Measurements from ENCODE around the gene ZNF554. TPM values are rescaled to one million over a fixed set of nuclear protein-coding genes. Genes with fewer than 3 reads are reported as not detected.

ZNF554 gene
- total and polyA plus RNA-seq, 2 of the 8 experiments (the other 6 are each of a cell fraction or from before 2014, with no cell fraction given), result 1.8 to 5.7 TPM

- TF ChIP-seq CHD7 (IDR thresholded peaks at IDR 0.05; ENCODE audit: insufficient replicate concordance, low read length), result no peak
- no peak for TF ChIP-seq USF2 (IDR thresholded peaks at IDR 0.05; ENCODE audit: low read length)
- TF ChIP-seq SRF (IDR thresholded peaks at IDR 0.05; ENCODE audit: low read depth, low read length), result no peak
- TF ChIP-seq CBX8 (IDR thresholded peaks at IDR 0.05; ENCODE audit: borderline replicate concordance, low read depth, low read length), result no peak
- no peak for TF ChIP-seq POLR2A (IDR thresholded peaks at IDR 0.05; ENCODE audit: control extremely low read depth in 1 of 2, low read depth in 2 of 2, low read length in 2 of 2)
- TF ChIP-seq GTF2F1 (IDR thresholded peaks at IDR 0.05; ENCODE audit: borderline replicate concordance, low read depth, low read length), result no peak
- TF ChIP-seq TAF7 (optimal IDR thresholded peaks at IDR 0.05; ENCODE audit: borderline replicate concordance, low read depth, low read length), result no peak
- TF ChIP-seq KDM1A (IDR thresholded peaks at IDR 0.05; ENCODE audit: borderline replicate concordance, low read length), result no peak
- TF ChIP-seq PHF8 (conservative IDR thresholded peaks at IDR 0.05; ENCODE audit: low read depth, low read length), result no peak
Observed at GRCh38 chr19:2808129-2808941, 11.3 kb upstream of the ZNF554 start (continued).
